HG02759 (cell line): ENCODE results near the gene MTUS2.
"Not testable (repeated sequence)": the region's sequence is repeated elsewhere in the genome, so short reads cannot be mapped to it uniquely, and the experiment has no call there.

Experiments used
- ATAC-seq: cut with Tn5 transposase; IDR thresholded peaks from one replicate; pipeline ENCODE4 v1.9.1; 2021; ENCODE audit warnings: mild to moderate bottlenecking, moderate library complexity; ENCODE audit not compliant: unreplicated experiment

Gene MTUS2

GRCh38 chr13:29382021-29382420 is 561.9 kb downstream of the MTUS2 start:
- ATAC-seq = no peak

- no peak for ATAC-seq
Measured at GRCh38 chr13:29383476-29383875, 563.3 kb downstream of the MTUS2 start.

GRCh38 chr13:29384466-29384865 is 564.3 kb downstream of the MTUS2 start:
- ATAC-seq = no peak

GRCh38 chr13:29384871-29385270 is 564.7 kb downstream of the MTUS2 start:
- ATAC-seq = no peak

GRCh38 chr13:29386246-29386645 is 566.1 kb downstream of the MTUS2 start:
- ATAC-seq = no peak

- not testable (repeated sequence) for ATAC-seq
Measured at GRCh38 chr13:29390598-29390997, 570.5 kb downstream of the MTUS2 start.

- ATAC-seq = no peak
Measured at GRCh38 chr13:29396446-29396845, 576.3 kb downstream of the MTUS2 start.

GRCh38 chr13:29397265-29397664 is 577.1 kb downstream of the MTUS2 start:
- ATAC-seq = no peak

- no peak for ATAC-seq
Measured at GRCh38 chr13:29402166-29402636, 582.1 kb downstream of the MTUS2 start.

GRCh38 chr13:29405401-29405800 is 585.3 kb downstream of the MTUS2 start:
- no peak for ATAC-seq

GRCh38 chr13:29411481-29411880 is 591.3 kb downstream of the MTUS2 start:
- no peak for ATAC-seq

- no peak for ATAC-seq
Measured at GRCh38 chr13:29418026-29418425, 597.9 kb downstream of the MTUS2 start.

- no peak for ATAC-seq
Measured at GRCh38 chr13:29421118-29421517, 601.0 kb downstream of the MTUS2 start.

GRCh38 chr13:29422015-29422414 is 601.9 kb downstream of the MTUS2 start:
- no peak for ATAC-seq

- ATAC-seq = no peak
Measured at GRCh38 chr13:29423050-29423449, 602.9 kb downstream of the MTUS2 start.

- ATAC-seq = no peak
Measured at GRCh38 chr13:29427937-29428309, 607.8 kb downstream of the MTUS2 start.

- no peak for ATAC-seq
Measured at GRCh38 chr13:29428310-29429181, 608.4 kb downstream of the MTUS2 start.

- ATAC-seq = no peak
Measured at GRCh38 chr13:29429286-29429900, 609.3 kb downstream of the MTUS2 start.

- peak; percentile 65 for ATAC-seq
Measured at GRCh38 chr13:29434217-29434945, 614.2 kb downstream of the MTUS2 start.

GRCh38 chr13:29435125-29435911 is 615.2 kb downstream of the MTUS2 start:
- ATAC-seq = no peak

- ATAC-seq = no peak
Measured at GRCh38 chr13:29436291-29436690, 616.2 kb downstream of the MTUS2 start.
